ENCODE results near the gene PPP1R27.

Gene PPP1R27

DNA sequence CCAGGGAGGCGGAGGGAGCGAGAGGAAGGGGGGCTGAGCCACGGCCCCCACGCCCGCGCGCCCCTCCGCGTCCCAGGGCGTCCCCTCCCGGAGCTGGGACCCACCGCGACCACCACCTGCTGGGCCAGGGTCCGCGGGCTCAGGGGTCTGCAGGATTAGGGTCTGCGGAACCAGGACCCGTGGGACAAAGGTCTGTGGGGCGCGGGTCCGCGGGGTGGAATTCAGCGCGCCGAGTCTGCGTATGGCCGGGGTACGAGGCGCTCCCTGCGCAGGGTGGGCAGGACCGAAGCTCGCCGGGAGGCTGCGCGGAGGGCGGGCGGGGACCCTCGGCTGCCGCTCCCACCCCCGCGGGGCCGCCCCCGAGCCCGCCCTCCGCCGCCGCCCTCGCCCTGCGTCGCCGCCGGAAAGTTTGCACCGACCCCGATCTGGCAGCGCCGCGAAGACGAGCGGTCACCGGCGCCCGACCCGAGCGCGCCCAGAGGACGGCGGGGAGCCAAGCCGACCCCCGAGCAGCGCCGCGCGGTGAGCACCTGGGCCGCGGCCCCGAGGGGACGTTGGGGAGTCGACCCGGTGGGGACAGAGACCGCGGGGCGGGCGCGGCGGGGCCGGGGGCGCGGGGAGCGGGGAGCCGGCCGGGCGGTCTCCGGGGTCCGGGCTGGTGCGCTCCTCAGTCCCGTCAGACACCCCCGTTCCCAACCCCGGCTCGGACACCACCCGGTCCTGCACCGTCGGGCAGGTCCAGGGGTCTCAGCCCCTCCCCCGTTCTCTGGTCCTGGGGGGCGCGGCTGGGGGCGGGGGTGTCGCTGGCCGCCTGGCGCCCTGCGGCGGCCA lies 30.9 kb downstream of the PPP1R27 start, which contains the start of gene GCGR:
Gene GCGR, plus strand, starts transcription at position 423 of the 831 bp plus-strand sequence. CDS start 4,869 bp downstream, outside the sequence.
- no peak for DNase-seq

- DNase-seq = no peak
These were observed 31.8 kb downstream of the PPP1R27 start for GRCh38 chr17:81802856-81803643.

- no peak for DNase-seq
These were observed 32.6 kb downstream of the PPP1R27 start for GRCh38 chr17:81802048-81802758.

DNA sequence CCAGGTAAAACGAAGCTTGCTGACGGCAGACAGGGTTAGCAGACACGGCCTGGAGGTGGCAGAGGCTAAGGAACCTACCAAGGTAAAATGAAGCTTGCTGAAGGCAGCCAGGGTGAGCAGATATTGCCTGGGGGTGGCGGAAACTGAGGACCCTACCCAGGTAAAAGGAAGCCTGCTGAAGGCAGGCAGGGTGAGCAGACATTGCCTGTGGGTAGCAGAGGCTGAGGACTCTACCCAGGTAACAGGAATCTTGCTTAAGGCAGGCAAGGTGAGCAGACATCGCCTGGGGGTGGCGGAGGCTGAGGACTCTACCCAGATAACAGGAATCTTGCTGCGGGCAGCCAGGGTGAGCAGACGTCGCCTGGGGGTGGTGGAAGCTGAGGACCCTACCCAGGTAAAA lies 33.5 kb downstream of the PPP1R27 start:
- DNase-seq = no peak

- no peak for DNase-seq
These were observed 40.3 kb downstream of the PPP1R27 start for GRCh38 chr17:81794509-81794908.

GRCh38 chr17:81794074-81794476 lies 40.8 kb downstream of the PPP1R27 start:
- no peak for DNase-seq

GRCh38 chr17:81792675-81793615 lies 41.9 kb downstream of the PPP1R27 start:
- no peak for DNase-seq

All from stimulated activated CD4-positive, alpha-beta T cell treated with anti-CD3 and anti-CD28 coated beads, Interleukin-4, amount 100 ng/mL, for 1 hour (primary cell).